Astrocyte (in vitro differentiated cells and primary cell): ENCODE data around the gene PHC3. TPM values are rescaled to one million over a fixed set of nuclear protein-coding genes. Genes with fewer than 3 reads are reported as not detected.

Experiments
- DNase-seq: peaks from one replicate; pipeline ENCODE4 v3.0.0-alpha.2; 2010; ENCODE audit warnings: low read depth
- FAIRE-seq: peaks from 2 replicates; lab custom pipeline; 2011; peaks lifted over from hg19 to GRCh38; lab: Jason Lieb, UNC
- H2AFZ ChIP-seq: 2 replicates; pipeline ENCODE4 v1.6.0; 2012; ENCODE audit warnings: low read depth, low read length, inconsistent platforms
- H3K27ac ChIP-seq: 2 replicates; pipeline ENCODE4 v1.5.1; 2011; ENCODE audit warnings: low read depth, low read length, inconsistent platforms
- H3K27me3 ChIP-seq: 2 replicates; pipeline ENCODE4 v1.6.0; 2011; ENCODE audit warnings: low read length, inconsistent platforms; ENCODE audit not compliant: insufficient read depth
- H3K36me3 ChIP-seq: 2 replicates; pipeline ENCODE4 v1.5.1; 2011; ENCODE audit warnings: low read length, inconsistent platforms; ENCODE audit not compliant: insufficient read depth
- H3K4me1 ChIP-seq: 2 replicates; pipeline ENCODE4 v1.5.1; 2011; ENCODE audit warnings: low read length, inconsistent platforms; ENCODE audit not compliant: insufficient read depth
- H3K4me2 ChIP-seq: 2 replicates; pipeline ENCODE4 v1.6.0; 2012; ENCODE audit warnings: low read length, inconsistent platforms
- H3K4me3 ChIP-seq: 2 replicates; pipeline ENCODE4 v1.5.1; 2011; ENCODE audit warnings: low read depth, mild to moderate bottlenecking, low read length, inconsistent platforms; ENCODE audit not compliant: insufficient read depth
- H3K79me2 ChIP-seq: 2 replicates; pipeline ENCODE4 v1.6.0; 2012; ENCODE audit warnings: mild to moderate bottlenecking, low read length, inconsistent platforms; ENCODE audit not compliant: insufficient read depth
- H3K9ac ChIP-seq: 2 replicates; pipeline ENCODE4 v1.6.0; 2012; ENCODE audit warnings: mild to moderate bottlenecking, low read length, inconsistent platforms
- H3K9me3 ChIP-seq: 2 replicates; pipeline ENCODE4 v1.5.1; 2012; ENCODE audit warnings: low read depth, mild to moderate bottlenecking, low read length, inconsistent platforms; ENCODE audit not compliant: insufficient read depth
- H4K20me1 ChIP-seq: 2 replicates; pipeline ENCODE4 v1.6.0; 2012; ENCODE audit warnings: low read length, inconsistent platforms; ENCODE audit not compliant: insufficient read depth
- H3K27ac Mint-ChIP-seq: one replicate; pipeline ENCODE4 v1.8.0; 2021; ENCODE audit warnings: mild to moderate bottlenecking, mixed read lengths; ENCODE audit not compliant: unreplicated experiment
- H3K27me3 Mint-ChIP-seq: one replicate; pipeline ENCODE4 v1.8.0; 2021; ENCODE audit warnings: low read depth, mixed read lengths; ENCODE audit not compliant: unreplicated experiment
- H3K36me3 Mint-ChIP-seq: one replicate; pipeline ENCODE4 v1.8.0; 2021; ENCODE audit warnings: low read depth, mixed read lengths; ENCODE audit not compliant: unreplicated experiment
- H3K4me1 Mint-ChIP-seq: one replicate; pipeline ENCODE4 v1.8.0; 2021; ENCODE audit warnings: low read depth, mixed read lengths; ENCODE audit not compliant: unreplicated experiment
- H3K4me3 Mint-ChIP-seq: one replicate; pipeline ENCODE4 v1.8.0; 2021; ENCODE audit warnings: mild to moderate bottlenecking, moderate library complexity, mixed read lengths; ENCODE audit not compliant: unreplicated experiment
- H3K9me3 Mint-ChIP-seq: one replicate; pipeline ENCODE4 v1.8.0; 2021; ENCODE audit warnings: mild to moderate bottlenecking, mixed read lengths; ENCODE audit not compliant: unreplicated experiment
- EZH2 ChIP-seq: IDR thresholded peaks from 2 replicates; pipeline ENCODE4 v1.6.1; 2012; ENCODE audit warnings: mild to moderate bottlenecking, low read length, inconsistent platforms; ENCODE audit not compliant: insufficient read depth
- total RNA-seq: library from RNA; stranded (reverse); gene quantifications from 2 replicates; pipeline ENCODE4 v1.2.1, GENCODE V29; 2021
- TF ChIP-seq, protein P1 (sequence below): IDR thresholded peaks from 2 replicates; pipeline ENCODE4 v1.5.1; 2011; ENCODE audit warnings: low read depth, mild to moderate bottlenecking, inconsistent platforms, low read length, moderate library complexity; ENCODE audit not compliant: insufficient read depth

Gene PHC3
- total RNA-seq, 1 donor from 2014 or later: 40.8 TPM

DNA sequence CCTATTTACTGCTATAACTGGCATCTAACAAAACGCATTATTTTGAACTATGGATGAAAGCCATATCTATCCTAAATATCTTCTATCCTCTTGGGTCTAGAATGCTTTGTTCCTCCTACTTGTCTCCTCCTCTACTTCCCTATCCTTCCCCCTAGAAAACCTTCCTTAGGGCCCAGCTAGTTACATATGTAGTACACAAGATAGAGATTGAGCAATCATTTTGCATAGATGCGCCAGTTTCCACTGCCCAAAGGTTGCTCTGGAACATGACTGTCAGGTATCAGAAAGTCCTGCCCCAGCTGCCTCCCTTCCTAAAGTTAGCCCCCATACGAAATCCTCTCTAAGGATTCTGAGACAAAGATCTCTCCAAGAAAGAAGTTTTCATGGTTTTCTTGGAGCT, 88.6 kb downstream of the PHC3 start:
- DNase-seq: no peak
- Histone ChIP-seq H3K9me3 (no peaks in the 10 kb centered on the region), H3K4me2 (no peak overlapping the region), H3K4me3 (no peak overlapping the region), H3K4me1 (no peaks in the 10 kb centered on the region), H2AFZ (no peak overlapping the region), H3K79me2 (no peaks in the 10 kb centered on the region), H3K9ac (no peak overlapping the region), H3K36me3 (peaks cover 27% of the 10 kb centered on the region), H4K20me1 (no peaks in the 10 kb centered on the region), H3K27me3 (no peaks in the 10 kb centered on the region), H3K27ac (no peak overlapping the region)
- Mint-ChIP-seq H3K36me3 (peaks cover 12% of the 10 kb centered on the region), H3K4me1 (peaks cover 2% of the 10 kb centered on the region), H3K9me3 (no peaks in the 10 kb centered on the region), H3K4me3 (no peak overlapping the region), H3K27me3 (no peaks in the 10 kb centered on the region), H3K27ac (no peak overlapping the region)
- no peak for TF ChIP-seq EZH2
- TF ChIP-seq, protein P1, sequence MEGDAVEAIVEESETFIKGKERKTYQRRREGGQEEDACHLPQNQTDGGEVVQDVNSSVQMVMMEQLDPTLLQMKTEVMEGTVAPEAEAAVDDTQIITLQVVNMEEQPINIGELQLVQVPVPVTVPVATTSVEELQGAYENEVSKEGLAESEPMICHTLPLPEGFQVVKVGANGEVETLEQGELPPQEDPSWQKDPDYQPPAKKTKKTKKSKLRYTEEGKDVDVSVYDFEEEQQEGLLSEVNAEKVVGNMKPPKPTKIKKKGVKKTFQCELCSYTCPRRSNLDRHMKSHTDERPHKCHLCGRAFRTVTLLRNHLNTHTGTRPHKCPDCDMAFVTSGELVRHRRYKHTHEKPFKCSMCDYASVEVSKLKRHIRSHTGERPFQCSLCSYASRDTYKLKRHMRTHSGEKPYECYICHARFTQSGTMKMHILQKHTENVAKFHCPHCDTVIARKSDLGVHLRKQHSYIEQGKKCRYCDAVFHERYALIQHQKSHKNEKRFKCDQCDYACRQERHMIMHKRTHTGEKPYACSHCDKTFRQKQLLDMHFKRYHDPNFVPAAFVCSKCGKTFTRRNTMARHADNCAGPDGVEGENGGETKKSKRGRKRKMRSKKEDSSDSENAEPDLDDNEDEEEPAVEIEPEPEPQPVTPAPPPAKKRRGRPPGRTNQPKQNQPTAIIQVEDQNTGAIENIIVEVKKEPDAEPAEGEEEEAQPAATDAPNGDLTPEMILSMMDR: no peak
- no peak for FAIRE-seq

DNA sequence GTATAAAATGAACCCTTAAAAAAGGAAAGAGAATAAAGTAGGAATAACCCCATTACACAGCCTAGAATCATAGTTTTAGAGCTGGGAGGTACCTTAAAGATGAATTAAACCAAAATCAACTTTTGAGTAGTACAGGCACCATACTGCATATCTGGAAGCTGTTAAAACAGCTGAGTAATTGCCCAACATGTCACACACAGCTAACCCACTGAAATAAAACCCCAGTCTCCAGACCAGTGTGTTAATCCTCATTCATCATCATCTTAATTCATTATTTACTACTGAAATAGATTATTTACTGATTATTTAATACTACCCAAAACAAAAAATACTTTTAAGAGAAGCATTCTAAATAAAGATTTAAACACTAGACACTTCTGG, 90.9 kb downstream of the PHC3 start:
- peaks cover 22% of the 10 kb centered on the region for H3K36me3 ChIP-seq
- no peak overlapping the region for H2AFZ ChIP-seq

More for the DNA sequence above, 90.9 kb downstream of the PHC3 start:
- FAIRE-seq: no peak
- Mint-ChIP-seq H3K36me3 (peaks cover 9% of the 10 kb centered on the region), H3K27ac (no peak overlapping the region), H3K4me3 (no peak overlapping the region), H3K9me3 (no peaks in the 10 kb centered on the region), H3K4me1 (peaks cover 2% of the 10 kb centered on the region), H3K27me3 (no peaks in the 10 kb centered on the region)
- H3K4me3 ChIP-seq: no peak overlapping the region
- H3K9ac ChIP-seq: no peak overlapping the region
- no peaks in the 10 kb centered on the region for H3K27me3 ChIP-seq
- no peaks in the 10 kb centered on the region for H3K4me1 ChIP-seq
- DNase-seq: no peak
- H3K79me2 ChIP-seq: no peaks in the 10 kb centered on the region
- no peak overlapping the region for H3K4me2 ChIP-seq
- H4K20me1 ChIP-seq: no peaks in the 10 kb centered on the region
- H3K9me3 ChIP-seq: no peaks in the 10 kb centered on the region
- no peak overlapping the region for H3K27ac ChIP-seq
- TF ChIP-seq, protein P1: no peak
- no peak for TF ChIP-seq EZH2
